OCI-LY3 (cell line): ENCODE data around the gene SNX10.

Source experiments
- H2AFZ ChIP-seq: fragments of 200-600, 300-600 bp; shearing (Covaris generic); 2 replicates; pipeline ENCODE4 v1.6.0; 2014; ENCODE audit warnings: antibody characterized with exemption, low read depth, low read length
- H3K27ac ChIP-seq: fragments of 200-600, 300-600 bp; sonication (generic); 2 replicates; pipeline ENCODE4 v1.5.1; 2014; ENCODE audit warnings: mild to moderate bottlenecking, low read length, moderate library complexity, mixed read lengths
- H3K27me3 ChIP-seq: fragments of 200-600, 300-600 bp; sonication (generic); 2 replicates; pipeline ENCODE4 v1.6.1; 2014; ENCODE audit warnings: low read depth, low read length, mixed read lengths
- H3K36me3 ChIP-seq: fragments of 200-600, 300-600 bp; sonication (generic); replicated peaks from 2 replicates; pipeline ENCODE3; 2014; ENCODE audit warnings: low read depth, low read length, mixed read lengths
- H3K4me1 ChIP-seq: fragments of 300-600, 200-600 bp; sonication (generic); 2 replicates; pipeline ENCODE4 v1.6.1; 2014; ENCODE audit warnings: low read length, mixed read lengths
- H3K4me2 ChIP-seq: fragments of 200-600, 300-600 bp; sonication (generic); 2 replicates; pipeline ENCODE4 v1.6.1; 2014; ENCODE audit warnings: low read length, mixed read lengths
- H3K4me3 ChIP-seq: fragments of 300-600, 200-600 bp; sonication (generic); 2 replicates; pipeline ENCODE4 v1.5.1; 2014; ENCODE audit warnings: antibody characterized with exemption, mild to moderate bottlenecking, low read length, moderate library complexity
- H3K79me2 ChIP-seq: fragments of 300-600, 200-600 bp; shearing (Covaris generic); 2 replicates; pipeline ENCODE4 v1.6.1; 2014; ENCODE audit warnings: mild to moderate bottlenecking, low read length, mixed read lengths
- H3K9ac ChIP-seq: fragments of 300-600, 200-600 bp; shearing (Covaris generic); 2 replicates; pipeline ENCODE4 v1.6.0; 2014; ENCODE audit warnings: mild to moderate bottlenecking, low read length, moderate library complexity
- H3K9me3 ChIP-seq: fragments of 200-600, 300-600 bp; shearing (Covaris generic); 2 replicates; pipeline ENCODE4 v1.6.1; 2014; ENCODE audit warnings: low read length, mixed read lengths; ENCODE audit not compliant: insufficient read depth
- H4K20me1 ChIP-seq: fragments of 200-600, 300-600 bp; sonication (generic); 2 replicates; pipeline ENCODE4 v1.6.1; 2016; ENCODE audit warnings: low read length, mixed read lengths; ENCODE audit not compliant: insufficient read depth
- CTCF ChIP-seq: fragments of 200-600, 300-600 bp; sonication (generic); IDR thresholded peaks from 2 replicates; pipeline ENCODE4 v1.5.1; 2014; ENCODE audit warnings: antibody characterized with exemption, low read length, low read depth
- EZH2phosphoT487 ChIP-seq: fragments of 200-600 bp; shearing (Covaris generic); IDR thresholded peaks from 2 replicates; pipeline ENCODE4 v1.6.1; 2018; ENCODE audit warnings: antibody characterized with exemption, mixed run types, low read depth

SNX10 gene

GRCh38 chr7:26291251-26291650 lies 411 bp upstream of the SNX10 start:
- peak overlapping the region; percentile 95 for H3K4me2 ChIP-seq
- peaks cover 3% of the 10 kb centered on the region for H3K36me3 ChIP-seq
- H3K4me1 ChIP-seq = peaks cover 32% of the 10 kb centered on the region
- H2AFZ ChIP-seq = peak overlapping the region; percentile 76
- H4K20me1 ChIP-seq = no peaks in the 10 kb centered on the region
- H3K9me3 ChIP-seq = no peaks in the 10 kb centered on the region
- peaks cover 9% of the 10 kb centered on the region for H3K79me2 ChIP-seq
- peak overlapping the region; percentile 84; the same call in 1 of the 2 replicates for H3K9ac ChIP-seq
- H3K4me3 ChIP-seq = peak overlapping the region; percentile 99
- no peak for TF ChIP-seq CTCF
- TF ChIP-seq EZH2phosphoT487 = no peak
- H3K27me3 ChIP-seq = 0 out of 2 replicates have a peak, but pooled peaks cover 3% of the 10 kb centered on the region
- H3K27ac ChIP-seq = no peak overlapping the region

- Histone ChIP-seq H3K27ac (peak overlapping the region; percentile 96), H4K20me1 (no peaks in the 10 kb centered on the region), H3K9me3 (no peaks in the 10 kb centered on the region), H3K4me1 (peaks cover 37% of the 10 kb centered on the region), H3K4me3 (peak overlapping the region; percentile 99), H3K36me3 (peaks cover 3% of the 10 kb centered on the region), H3K4me2 (peak overlapping the region; percentile 95), H3K9ac (peak overlapping the region; percentile 84), H2AFZ (no peak overlapping the region), H3K79me2 (peaks cover 9% of the 10 kb centered on the region), H3K27me3 (no peaks in the 10 kb centered on the region)
- TF ChIP-seq CTCF (no peak), EZH2phosphoT487 (no peak)
Measured at GRCh38 chr7:26292768-26293560, 1.3 kb downstream of the SNX10 start.

GRCh38 chr7:26293569-26294308 lies 2.1 kb downstream of the SNX10 start:
- Histone ChIP-seq H3K4me3 (peak overlapping the region; percentile 99), H2AFZ (no peak overlapping the region), H3K36me3 (peaks cover 3% of the 10 kb centered on the region), H3K4me2 (peak overlapping the region; percentile 95), H4K20me1 (no peaks in the 10 kb centered on the region), H3K9me3 (no peaks in the 10 kb centered on the region), H3K79me2 (peaks cover 9% of the 10 kb centered on the region), H3K4me1 (peaks cover 37% of the 10 kb centered on the region), H3K27ac (peak overlapping the region; percentile 96), H3K9ac (peak overlapping the region; percentile 35; the same call in 1 of the 2 replicates), H3K27me3 (no peaks in the 10 kb centered on the region)
- TF ChIP-seq CTCF (no peak), EZH2phosphoT487 (no peak)

GRCh38 chr7:26295015-26295414 lies 3.4 kb downstream of the SNX10 start:
- H3K4me3 ChIP-seq = no peak overlapping the region
- H3K4me2 ChIP-seq = peak overlapping the region; percentile 95
- no peak overlapping the region for H3K27ac ChIP-seq
- TF ChIP-seq EZH2phosphoT487 (no peak), CTCF (no peak)
- H3K36me3 ChIP-seq = peaks cover 3% of the 10 kb centered on the region
- no peaks in the 10 kb centered on the region for H4K20me1 ChIP-seq
- no peaks in the 10 kb centered on the region for H3K9me3 ChIP-seq
- no peaks in the 10 kb centered on the region for H3K27me3 ChIP-seq
- peak overlapping the region; percentile 22; the same call in 1 of the 2 replicates for H3K9ac ChIP-seq
- H3K79me2 ChIP-seq = peaks cover 9% of the 10 kb centered on the region
- no peak overlapping the region for H2AFZ ChIP-seq
- peaks cover 37% of the 10 kb centered on the region for H3K4me1 ChIP-seq
